HL-60/S4 treated with retinoic acid at 250 ng/mL for 4 days and 3 days (cell line): ENCODE results near the gene TPRG1L.

Experiments used
- in situ Hi-C: fragments of 300-500 bp; cut with MboI; formaldehyde crosslinking; loops from 2 replicates; pipeline ENCODE4 v1.7.0; 2022; ENCODE audit warnings: low sequenced_read_pairs

Gene TPRG1L

DNA sequence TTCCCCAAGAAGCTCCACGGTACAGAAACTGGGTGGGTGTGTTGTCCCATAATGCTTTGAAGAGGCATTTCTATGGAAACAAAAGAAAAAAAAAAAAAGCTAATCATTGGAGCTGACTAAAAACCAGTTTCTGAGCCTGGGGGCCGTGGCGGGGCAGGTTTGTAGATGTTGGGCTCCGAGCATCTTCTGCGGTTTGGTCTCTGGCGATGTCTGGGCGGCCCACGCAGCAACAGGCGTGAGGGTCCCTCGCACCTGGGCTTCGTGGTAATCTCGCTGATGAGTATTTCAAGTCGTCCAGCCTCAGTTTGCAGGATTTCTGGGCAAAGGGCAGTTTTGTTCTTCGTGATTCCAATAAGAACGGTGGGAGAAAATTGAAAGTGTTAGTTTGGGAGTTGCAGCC lies 34.3 kb downstream of the TPRG1L start:
- in situ Hi-C loops: no loop called here

DNA sequence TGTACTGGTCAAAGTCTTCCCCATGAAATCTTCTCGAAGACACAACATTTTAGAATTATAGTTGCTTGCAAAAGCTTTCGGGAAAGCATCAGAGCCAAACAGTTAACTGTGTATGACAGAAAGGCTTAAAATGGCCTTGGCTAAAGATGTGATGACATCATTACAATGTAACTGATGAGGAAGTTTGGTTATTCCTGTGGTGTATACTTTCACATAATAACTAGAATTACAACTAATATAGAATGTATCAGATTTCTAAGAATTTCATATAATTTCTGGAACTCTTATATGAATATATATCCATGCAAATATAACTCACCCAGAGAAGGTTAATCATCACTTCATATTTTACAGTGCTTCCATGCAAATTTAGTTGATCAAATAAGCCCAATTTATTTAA lies 35.9 kb downstream of the TPRG1L start:
- in situ Hi-C loops: no loop called here

DNA sequence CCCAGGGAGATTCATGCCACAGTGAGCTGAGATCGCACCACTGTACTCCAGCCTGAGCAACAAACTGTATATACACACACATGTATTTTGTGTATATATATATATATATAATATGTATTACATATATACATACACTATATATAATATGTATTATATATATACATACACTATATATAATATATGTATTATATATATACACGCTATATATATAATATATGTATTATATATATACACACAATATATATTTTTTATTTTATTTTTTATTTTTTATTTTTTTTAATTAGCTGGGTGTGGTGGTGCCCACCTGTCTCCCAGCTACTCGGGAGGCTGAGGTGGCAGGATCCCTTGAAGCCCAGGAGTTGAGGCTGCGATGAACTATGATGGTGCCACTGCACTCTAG lies 36.8 kb downstream of the TPRG1L start:
- in situ Hi-C loops: no loop called here

DNA sequence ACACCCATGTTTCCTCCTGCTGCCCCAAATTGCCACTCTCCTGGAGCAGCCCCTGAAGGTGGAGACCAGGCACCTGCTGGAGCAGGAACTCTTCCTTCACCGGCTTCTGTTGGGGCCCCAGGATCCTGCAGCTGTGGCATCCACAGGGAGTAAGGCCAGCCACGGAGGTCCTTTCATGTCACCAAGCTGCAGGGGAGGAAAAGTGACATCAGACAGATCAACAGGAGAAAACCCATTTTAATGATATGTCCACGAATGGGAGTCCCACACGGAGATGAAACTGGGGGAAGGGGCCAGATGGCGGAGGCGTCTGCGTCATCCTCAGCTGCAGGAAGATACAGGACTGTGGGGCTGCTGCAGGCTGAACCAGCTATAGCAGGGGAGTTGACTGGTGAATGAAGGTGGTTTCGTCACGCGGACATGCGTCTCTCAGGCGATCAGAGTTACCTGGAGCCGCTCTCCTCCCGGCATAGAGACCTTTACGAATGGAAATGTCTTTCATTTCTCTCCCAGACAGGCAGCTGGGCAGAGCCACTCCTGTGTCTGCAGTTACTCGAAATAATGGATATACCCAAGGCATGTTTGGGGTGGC lies 37.4 kb downstream of the TPRG1L start:
- in situ Hi-C loops: no loop called here

DNA sequence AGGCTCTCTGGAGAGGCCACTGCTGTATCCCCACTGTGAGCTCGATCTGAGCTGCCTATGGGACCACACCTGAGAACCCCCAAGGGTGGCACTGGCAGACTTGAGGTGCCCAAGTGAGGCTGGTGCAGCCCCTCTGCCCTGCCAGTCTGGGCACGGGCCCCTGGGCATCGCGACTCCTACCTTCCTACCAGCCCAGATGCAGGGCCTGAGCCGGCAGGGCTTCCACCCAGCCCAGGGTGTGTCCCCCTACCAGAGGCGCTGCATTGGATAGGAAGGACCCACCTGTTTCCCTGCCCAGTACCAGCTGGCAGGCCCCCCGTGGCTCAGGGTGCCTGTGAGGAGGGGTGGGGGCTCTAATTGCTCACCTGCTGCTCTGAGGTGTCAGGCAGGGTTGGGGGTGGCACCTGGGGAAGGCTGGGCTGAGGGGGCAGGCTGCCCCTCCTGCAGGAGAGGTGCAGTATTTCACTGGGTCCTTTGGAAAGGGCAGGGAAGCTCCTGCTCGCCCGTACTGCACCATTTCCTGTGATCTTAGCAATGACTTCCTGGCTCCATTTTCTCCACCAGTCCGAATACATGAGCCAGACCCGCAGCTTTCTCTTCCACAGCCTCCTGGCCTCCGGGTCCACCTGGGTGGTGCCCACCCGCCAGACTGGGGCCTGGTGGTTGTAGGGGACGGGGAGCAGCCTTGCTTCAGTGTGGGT lies 39.3 kb downstream of the TPRG1L start:
- in situ Hi-C loops: no loop called here

DNA sequence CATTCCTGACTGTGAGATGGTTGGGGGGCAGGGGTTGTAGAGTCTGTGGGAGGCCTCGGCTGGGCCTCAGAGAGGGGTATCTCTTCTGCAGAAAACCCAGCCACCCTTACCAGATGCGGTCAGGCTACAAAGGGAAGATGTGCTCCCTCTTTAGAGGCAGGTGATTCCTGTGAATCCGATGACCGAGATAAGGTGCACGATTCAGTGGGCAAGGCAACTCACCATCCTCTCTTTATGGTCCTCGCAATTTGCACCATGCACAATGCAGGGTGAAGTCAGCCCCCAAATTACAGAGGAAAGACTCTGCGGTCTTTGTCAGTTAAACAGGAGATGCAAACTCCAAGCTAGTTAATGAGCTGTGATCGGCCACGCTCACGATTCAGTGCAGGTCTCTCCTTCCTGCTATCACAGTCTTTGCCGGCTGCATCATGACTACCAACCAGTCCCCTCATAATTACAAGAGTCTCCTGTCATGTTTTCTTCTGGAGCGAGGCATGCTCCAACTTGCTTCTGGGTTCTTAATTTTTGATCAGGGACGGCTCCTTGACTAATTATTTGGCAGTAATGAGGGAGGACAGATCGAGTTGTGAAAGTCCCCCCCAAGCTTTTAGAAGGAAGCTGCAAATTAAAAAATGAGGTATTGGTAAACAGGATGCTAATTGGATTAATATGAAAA lies 40.0 kb downstream of the TPRG1L start:
- in situ Hi-C loops: no loop called here

DNA sequence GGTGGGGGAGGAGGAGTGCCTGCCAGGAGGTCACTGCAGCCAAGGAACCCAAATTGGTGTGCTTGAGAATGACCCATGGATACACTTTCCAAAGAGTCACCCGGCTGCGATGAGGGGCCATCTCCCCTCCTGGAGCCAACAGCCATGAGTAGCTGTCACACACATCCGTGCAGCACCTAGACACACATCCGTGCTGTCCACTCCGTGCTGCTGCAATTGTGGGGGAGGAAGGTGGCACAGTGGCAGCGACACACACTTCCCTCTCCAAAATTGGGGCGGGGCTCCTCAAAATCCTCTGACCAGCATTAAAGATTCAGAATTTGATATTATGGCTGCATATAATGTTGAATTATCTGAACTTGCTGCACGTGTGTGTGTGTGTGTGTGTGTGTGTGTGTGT lies 43.3 kb downstream of the TPRG1L start:
- in situ Hi-C loops: no loop called here

DNA sequence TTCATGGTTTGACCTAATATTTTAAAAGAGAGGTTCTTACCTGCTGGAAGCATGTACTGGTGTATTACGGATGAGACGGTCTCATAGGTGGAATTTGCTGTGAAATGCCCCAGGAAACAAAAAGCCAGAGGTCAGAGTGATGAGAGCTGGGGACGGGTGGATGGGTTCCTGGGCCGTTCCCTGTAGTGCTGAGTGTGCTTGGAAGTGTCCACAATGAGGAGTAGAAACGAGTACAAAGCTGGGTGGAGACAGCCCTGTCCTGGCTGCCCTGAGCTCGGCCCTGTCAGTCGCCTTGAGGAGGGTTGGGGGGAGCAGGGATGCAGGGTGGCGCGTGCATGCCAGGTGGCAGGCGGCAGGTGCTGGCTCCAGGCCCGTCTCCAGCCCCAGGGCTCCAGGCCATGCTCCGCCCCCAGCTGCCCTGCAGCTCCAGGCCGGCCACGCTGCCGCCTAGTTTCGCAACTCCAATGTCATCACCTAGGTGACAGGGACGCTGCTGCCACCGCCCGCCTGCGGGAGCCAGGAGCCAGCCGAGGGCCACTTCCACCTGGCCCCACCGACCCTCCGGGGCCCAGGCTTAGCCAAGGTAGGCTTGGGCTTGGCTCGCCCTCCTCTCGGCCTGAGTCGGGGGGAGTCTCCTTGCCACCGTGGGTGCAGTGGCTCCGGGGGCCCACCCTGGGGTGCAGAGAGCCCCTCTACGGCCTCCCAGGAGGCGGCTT lies 43.9 kb downstream of the TPRG1L start:
- in situ Hi-C loops: no loop called here

DNA sequence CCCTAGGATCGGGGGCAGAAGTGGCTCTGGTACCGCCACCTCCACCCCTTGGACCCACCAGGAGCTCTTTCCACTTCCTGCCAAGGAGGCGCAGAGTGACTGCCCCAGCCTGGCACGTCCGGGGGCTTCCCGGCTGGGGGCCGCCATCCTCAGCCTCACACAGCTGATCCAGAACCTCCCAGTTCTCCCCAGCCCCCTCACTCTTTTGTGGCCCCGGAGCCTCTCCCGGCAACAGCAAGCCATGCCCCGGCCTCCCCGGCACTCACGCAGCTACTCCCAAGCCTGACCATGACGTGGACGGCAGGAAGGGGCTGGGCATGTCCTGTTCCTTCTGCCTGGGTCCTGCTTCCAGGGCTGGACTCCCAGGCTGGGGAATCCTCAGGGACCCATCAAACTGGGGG lies 44.6 kb downstream of the TPRG1L start:
- in situ Hi-C loops: no loop called here

DNA sequence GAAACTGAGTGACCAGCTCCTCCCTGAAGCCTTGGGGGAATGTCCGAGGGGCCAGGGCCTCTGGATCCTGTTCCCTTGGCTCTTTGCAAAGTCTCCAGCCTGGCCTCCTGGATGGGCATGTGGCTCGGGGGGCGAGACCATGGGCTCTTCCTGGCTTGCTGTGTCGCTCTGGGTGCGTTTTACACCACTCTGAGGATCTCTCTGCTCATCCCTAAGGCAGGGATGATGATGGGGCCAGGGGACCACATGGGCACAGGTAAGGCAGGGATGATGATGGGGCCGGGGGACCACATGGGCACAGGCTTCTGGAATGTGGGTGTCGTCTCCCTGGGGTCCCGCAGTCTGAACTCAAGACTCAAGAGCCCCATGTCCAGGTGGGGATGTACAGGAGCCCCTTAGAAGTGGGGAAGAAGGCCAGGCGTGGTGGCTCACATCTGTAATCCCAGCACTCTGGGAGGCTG lies 45.2 kb downstream of the TPRG1L start:
- in situ Hi-C loops: no loop called here

DNA sequence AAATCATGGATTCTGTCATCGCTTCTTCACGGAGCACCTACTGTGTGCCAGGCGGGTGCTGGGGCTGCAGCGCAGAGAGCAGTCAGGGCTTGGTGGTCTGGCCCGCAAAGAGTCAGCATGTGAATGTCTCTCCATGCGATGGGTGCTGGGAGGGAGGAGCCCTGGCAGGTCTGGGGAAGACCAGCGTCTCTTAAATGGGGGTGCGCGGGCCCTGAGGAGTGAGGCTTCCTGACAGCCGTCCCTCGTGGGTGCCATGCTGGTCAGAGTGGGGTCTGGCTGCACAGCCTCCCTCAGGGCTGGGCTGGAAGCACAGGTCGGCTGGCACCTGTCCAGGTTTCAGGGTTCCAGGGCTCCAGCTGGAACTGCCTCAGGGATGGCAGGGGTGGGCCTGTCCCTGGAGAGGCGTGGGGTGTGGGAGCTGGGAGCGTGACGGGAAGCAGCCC lies 46.0 kb downstream of the TPRG1L start:
- in situ Hi-C loops: no loop called here

DNA sequence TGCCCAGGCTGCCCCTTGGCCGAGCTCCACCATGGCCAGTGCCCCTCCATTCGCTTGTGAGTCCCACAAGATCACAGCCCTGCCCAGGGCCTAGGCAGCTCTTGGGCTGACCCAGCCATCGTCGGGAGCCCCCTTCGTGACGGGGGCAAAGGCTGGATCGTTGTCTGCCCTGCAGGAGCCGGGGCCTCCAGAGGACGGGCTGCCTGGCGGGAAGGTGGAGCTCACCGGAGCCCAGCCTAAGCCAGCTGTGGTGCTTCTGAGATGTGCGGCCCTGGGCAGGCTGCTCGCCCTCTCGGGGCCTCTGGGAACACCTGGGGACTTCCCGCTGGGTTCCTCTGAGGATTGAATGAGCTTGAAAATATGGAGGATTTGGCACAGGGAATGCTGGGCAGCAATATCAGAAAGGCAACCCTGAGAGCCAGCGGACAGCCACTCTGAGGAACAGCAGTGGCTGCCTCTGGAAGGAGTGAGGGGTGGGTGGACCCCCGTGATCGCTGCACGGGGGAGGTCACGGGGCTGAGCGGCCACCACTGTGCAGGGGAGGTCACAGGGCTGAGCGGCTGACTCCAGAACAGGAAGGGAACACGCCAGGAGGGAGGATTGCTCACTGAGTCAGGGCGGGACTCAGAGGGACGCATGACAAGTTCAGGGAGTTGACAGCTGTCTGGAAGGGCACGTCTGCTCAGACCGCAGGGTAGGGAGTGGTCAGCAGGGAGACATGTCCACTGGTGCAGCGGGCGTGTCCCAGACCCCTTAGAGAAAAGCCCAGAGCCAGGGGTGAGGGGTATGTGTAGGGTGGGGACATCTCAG lies 46.8 kb downstream of the TPRG1L start:
- in situ Hi-C loops: no loop called here

DNA sequence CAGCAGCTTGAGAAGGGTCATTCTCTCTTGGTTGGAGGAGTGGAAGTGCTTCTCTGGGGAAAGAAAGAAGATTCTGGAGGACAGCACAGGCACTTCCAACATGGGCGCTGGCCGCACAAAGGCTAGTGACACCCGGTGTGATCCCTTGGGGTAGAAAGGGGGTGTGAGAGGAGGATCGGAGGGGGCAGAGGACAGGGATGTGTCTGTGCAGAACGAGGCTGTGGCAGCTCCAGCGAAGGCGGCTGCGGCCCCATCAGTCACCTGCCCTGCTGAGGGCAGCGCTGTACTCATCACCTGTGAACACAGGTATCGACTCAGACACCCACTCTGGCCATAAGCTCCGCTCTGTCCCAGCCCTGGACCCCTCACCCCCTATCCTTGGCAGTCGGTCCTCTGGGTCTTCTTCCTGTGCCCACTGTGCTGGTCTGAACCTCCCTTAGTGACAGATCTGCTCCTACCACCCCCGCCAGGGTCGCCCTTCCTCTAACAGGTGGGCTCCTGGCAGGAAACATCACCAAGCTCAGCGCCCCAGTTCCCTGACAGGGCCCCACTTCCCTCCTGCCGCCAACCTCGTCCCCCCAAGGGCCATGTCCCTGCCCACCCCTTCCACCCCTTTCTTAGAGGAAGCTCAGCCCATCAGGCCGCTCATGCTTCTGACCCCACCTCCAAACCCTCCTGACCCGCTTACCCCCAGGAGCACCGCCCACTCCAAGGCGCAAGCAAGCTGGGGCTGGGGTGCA lies 47.6 kb downstream of the TPRG1L start:
- in situ Hi-C loops: no loop called here

DNA sequence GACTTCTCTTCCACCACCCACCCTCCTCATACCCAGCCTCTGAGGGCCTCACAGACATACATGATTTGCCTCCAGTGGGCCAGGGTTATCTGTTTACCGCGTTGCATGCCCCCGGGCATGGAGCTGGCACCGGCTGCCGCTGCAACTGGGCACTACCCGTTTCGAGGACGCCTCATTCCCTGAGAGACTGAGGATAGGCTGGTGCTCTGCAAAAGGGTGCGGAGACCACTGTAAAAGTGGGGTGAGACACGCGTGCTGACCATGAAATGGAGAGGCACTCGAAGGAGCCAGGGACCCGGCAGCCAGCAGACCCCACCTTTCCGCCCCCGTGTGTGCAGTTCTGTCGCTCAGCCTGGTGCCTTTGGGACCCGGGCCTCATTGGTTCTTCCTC lies 48.2 kb downstream of the TPRG1L start:
- in situ Hi-C loops: no loop called here

DNA sequence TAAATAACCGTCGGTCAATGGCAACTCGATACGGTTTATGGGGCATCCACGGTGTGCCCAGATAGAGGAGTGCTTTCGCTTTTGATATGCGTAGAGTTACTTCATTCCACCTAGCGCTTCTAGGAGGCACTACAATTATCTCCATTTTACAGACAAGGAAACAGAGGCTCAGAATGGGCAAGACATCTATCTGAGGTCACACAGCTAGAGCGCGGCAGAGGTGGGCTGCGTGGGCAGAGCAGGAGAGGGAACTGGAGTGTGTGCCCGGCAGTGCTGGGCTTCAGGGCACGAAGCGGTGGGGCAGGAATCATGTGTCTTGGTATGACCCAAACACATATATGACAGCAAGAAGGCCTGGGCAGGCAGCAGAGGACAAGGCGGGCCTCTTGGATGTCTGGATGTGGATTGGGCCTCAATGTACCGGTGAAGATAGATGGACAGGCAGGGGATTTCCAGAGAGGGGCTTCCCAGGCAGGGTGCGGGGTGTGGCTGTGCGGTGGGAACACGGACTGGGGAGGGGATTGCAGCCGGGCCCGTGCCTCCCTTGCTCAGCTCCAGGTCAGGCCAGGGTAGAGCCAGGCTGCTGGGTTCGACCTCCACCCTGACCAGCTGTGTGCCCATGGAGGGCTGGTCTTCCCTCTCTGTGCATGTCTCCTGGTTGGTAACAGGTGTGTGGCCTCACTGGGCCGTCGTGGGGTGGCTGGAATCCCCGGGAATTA lies 48.7 kb downstream of the TPRG1L start:
- in situ Hi-C loops: no loop called here

DNA sequence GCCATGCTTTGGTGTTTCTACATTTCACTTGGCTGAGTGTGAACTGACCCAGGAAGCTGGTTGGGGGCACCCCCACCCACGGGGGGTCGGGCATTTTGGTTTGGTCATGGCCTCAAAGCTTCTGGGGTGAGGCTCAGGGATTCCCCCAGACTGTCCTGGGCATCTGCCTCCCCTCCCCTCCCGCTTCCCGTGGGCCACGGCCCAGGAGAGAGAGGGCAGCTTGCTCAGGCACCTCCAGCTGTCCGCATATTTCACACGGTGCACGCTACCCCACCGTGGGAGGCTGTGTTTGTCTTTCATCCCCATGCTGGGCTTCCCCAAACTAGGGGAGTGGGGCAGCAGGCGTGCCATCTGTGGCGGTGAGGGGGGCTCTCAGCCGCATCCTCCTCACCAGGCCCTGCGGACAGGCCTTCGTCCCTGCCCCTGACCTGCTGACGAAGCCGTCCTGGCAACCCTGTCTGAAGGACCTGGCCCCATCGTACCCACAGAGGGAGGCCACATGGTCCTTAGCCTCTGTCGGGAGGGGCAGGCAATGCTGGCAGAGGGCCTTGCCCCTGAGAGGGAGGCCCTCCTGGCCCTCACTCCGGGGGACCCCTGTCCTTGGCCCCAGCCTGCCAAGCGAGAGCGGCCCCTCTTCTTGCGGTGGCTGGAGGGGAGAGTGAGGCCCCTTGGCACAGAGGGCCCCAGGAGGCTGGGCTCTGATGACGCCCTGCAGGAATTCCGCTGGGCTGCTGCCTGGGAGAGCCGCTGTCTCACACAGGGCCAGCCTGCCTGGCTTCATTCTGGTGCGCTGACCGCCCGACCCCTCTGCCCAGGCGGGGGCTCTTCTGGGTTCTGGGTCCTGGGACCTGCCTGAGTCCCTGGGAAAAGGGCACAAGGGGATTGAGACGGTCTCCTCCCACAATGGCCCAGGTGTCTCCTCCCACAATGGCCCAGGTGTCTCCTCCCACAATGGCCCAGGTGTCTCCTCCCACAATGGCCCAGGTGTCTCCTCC lies 49.6 kb downstream of the TPRG1L start:
- in situ Hi-C loops: no loop called here

DNA sequence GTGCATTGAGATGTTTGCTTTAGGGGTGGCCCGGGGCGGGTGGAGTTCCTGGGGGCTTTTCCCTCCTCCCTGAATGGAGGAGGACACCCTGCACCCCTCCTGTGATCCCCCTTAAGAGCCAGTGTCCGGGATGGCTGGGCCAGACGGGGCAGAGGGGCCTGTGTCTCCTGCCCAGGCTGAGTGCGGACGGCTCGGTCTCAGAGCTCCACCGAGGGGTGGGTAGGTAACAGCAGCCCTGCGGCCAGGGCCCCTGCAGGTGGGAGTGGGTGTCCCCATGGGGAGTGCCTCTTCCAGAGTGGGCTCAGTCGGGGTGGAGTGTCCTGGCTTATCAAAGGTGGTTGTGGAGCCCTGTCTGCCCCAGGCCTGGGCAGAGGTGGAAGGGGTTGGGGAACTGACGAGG lies 50.6 kb downstream of the TPRG1L start:
- in situ Hi-C loops: no loop called here
